HG02610 (cell line): ENCODE data around the gene FOXO6.

ENCODE experiments used
- ATAC-seq: cut with Tn5 transposase; IDR thresholded peaks from one replicate; pipeline ENCODE4 v1.9.1; 2021; ENCODE audit warnings: mild to moderate bottlenecking, moderate library complexity; ENCODE audit not compliant: unreplicated experiment

FOXO6 gene

DNA sequence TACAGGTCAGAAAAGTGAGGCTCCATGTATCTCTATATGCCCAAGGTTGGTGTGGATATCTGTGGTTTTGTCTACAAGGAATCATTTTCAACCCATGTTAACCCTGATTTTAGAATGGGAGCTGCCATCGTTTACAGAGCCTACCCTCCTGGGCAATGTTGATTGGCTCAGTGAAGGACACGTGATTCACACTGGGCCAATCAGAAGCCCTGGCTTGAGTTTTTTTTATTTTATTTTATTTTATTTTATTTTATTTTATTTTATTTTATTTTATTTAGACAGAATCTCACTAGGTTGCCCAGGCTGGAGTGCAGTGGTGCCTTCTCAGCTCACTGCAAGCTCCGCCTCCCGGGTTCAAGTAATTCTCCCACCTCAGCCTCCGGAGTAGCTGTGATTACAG is 35.8 kb downstream of the FOXO6 start:
- no peak for ATAC-seq

DNA sequence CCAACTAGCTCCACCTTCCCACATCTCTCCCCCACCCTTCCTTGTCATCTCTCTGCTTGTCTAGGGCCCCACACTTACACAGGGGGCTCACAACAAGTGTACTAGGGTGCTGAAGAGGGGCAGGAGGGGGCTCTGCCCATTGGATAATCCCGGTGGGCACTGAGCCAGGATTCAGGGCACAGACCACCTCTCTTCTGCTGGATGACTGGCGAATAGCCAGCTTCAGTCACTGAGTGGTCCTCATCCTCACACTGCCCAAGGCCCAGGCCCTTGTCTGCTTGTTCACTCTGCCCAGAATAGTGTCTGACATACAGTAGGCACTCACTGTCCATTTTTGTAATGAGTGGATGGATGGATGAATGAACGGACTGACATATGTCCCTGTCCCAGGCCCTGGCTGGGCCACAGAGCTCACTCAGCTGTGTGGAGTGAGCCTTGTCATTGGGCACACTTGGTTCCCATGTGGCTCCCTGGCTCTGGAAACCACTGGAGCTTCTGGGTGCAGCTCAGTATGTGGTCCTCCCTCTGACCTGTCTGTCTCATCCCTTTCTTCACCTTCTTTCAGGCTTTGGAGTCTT is 36.6 kb downstream of the FOXO6 start:
- ATAC-seq, result no peak

- no peak for ATAC-seq
Measured at GRCh38 chr1:41399145-41399795, 38.0 kb downstream of the FOXO6 start.

- ATAC-seq, result no peak
Measured at GRCh38 chr1:41400225-41400624, 39.0 kb downstream of the FOXO6 start.

- no peak for ATAC-seq
Measured at GRCh38 chr1:41401899-41402298, 40.7 kb downstream of the FOXO6 start.

DNA sequence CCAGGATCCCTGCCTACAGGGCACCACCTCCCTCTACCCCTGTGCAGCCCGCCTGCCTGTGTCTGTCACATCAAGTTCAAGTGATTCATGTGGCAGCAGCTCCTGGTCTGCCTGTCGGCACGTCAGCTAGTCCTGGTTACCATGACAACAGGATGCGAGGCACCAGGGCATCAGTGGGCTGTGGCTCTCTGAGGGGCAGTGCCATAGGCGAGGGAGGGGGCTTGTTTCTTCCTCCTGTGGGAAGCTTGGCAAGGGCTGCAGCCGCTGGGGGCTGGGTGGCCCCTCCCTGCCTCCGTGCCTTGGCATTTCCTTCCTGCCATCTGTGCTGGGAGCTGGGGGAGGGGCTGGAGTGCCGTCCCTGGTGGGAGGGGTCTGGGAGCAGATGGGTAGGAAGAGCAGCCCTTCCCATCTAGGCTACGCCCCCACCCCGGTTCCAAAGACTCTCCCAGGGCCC is 43.1 kb downstream of the FOXO6 start:
- no peak for ATAC-seq

DNA sequence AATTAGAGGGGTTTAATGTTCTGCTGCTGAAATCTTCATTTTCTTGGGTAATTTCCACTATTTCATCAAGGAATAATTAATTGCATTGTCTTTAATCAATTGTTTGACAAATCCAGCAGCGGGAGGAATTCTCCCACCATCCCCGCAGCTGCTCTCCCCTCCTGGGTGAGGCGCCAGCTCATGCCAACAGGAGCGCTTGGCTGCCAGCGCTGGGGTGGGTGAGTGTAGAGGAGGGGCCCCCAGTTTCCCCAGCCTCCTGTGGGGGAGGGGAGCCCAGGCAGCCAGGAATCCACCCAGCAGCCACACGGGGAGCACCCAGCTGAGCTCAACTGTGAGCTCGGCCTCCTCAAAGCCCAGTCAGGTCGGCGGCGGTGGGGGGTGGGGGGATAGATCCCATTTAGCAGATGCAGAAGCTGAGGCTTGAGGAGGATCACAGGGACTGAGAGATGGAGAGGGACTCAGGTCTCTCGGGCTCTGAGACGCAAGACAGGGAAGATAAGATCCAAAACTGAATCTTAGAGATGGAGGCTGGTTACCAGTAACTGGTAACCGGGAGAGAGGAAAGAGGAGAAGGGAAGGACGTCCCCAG is 46.5 kb downstream of the FOXO6 start:
- ATAC-seq, result no peak

GRCh38 chr1:41408691-41409090 is 47.5 kb downstream of the FOXO6 start:
- no peak for ATAC-seq

GRCh38 chr1:41409825-41410224 is 48.6 kb downstream of the FOXO6 start:
- ATAC-seq, result no peak

GRCh38 chr1:41410462-41410861 is 49.2 kb downstream of the FOXO6 start:
- ATAC-seq, result no peak

GRCh38 chr1:41411229-41411628 is 50.0 kb downstream of the FOXO6 start:
- no peak for ATAC-seq

DNA sequence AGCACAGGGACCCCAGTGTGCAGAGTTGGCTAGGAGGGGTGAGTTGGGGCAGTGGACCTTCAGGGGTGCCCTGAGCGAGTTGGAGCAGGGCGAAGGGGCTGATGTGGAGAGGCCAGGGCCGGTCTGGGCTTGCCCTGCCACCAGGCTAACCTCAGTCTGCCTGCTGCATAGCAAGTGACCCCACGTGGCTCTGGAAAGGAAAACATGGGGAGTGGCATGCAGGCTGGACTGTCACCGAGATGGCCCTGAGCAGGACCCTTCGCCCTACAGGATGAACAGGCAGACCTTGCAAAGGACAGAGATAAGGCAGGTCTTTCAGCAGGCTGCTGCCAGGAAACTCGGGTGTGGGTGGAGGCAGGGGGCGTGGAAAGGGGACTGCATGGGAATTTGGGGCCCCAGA is 51.5 kb downstream of the FOXO6 start:
- ATAC-seq, result no peak

- no peak for ATAC-seq
Measured at GRCh38 chr1:41413748-41414281, 52.6 kb downstream of the FOXO6 start.

DNA sequence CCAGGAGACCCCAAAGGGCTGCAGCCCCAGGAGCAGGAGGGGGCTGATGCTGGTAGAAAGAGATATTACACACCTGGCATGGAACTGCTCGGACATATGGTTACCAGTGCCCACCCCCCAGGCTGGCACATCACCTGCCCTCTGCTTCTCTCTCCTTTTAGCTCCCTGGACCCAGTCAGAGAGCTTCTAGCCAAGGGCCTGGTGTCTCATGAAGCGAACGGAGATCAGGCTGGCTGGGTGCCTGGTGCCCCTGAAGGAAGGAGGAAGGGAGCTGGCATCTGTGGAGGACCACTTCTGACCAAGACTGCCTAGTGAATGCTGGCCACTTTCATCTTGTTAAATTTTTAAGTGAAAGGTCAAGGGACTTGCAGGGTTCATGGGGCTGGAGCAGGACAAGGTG is 53.1 kb downstream of the FOXO6 start:
- no peak for ATAC-seq

GRCh38 chr1:41414716-41415306 is 53.6 kb downstream of the FOXO6 start:
- no peak for ATAC-seq

DNA sequence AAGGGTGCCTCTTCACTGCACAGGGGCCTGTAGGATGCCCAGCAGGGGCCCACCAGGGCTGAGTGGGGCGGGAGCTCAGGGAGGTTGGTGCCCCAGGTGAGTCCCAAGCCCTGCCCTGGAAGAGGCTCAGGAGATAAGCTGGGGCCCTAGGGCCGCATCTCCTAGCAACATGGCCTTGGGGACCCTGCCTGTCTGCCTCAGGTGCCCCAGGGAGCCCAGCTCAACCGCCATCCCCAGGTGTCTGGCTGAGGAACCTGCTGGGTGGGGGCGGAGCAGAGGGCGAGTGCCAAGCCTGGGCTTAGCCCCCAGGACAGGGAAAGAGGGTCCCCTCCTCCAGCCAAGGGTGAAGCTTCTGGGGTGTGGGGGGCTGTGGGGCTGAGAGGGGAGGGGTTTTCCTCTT is 54.8 kb downstream of the FOXO6 start:
- no peak for ATAC-seq

DNA sequence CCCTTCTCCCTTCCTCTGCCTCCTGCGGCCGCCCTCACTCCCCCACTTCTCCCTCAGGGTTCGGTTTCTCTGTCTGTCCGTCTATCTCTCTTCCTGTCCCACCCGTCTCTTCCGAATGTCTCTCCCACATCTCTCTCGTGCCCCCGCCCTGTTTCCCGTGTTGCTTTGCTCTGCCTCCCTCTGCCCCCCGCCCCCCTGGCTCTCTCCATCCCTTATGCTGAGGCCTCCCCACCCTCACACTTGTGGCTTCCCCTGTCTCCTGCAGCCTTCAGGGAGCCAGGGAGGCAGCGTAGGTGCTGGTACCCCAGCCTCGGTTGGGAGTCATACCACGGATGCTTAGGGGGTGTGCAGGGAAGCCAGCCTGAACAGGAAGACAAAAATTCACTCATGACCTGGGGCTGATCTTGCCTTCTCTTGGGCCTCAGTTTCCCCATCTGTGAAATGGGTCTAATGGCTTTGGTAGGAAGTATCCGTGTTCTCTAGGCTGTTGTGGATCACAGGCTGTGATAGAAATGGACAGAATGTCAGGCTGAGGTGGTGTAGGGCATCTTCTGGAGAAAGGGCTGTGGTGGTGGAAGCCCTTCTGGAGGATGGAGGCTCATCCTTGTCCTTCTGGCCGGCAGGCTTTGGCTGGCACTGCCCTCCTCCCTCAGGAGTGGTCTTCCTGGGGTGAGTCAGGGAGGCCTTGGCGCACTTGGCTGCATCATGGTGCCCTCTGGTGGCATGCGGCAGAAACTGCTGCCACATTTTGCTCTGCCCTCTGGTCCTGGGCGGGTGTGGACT is 55.5 kb downstream of the FOXO6 start:
- no peak for ATAC-seq

- no peak for ATAC-seq
Measured at GRCh38 chr1:41417335-41417682, 56.1 kb downstream of the FOXO6 start.

- ATAC-seq, result no peak
Measured at GRCh38 chr1:41417746-41418145, 56.5 kb downstream of the FOXO6 start.

DNA sequence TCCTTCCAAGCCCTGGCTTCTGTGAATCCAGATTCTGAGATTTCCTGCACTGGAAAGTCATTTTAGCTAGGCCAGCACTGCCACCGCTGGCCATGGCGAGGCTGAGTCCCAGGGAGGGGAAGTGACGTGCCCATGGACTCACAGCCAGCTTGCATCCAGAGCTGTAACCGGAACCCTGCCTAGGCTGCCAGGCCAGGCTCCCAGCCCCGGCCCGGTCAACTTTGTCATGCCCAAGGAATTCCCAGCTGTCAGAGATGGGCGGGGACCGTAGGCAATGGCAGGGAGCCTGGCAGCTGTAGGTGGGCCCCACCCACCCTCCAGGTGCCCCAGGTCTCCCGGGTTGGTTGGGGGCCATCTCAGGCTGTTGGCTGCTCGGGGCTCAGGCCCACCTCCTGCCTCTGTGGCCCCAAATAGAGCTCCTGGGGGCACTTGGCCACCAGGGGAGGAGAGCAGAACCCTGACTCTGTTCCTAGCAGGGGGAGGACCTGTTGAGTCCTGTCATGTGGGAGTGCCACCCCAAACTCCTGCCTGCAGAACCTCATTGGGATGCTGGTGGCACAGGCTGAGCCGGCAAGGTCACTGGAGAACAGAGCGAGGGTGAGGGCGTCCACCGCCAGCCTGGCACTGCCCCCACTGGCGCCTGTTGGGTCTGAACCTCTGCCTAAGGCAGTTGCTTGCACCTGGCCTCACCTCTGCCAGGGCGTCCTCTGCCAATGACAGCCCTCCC is 57.8 kb downstream of the FOXO6 start:
- no peak for ATAC-seq
